Suppressor macrophage treated with lipopolysaccharide for 4 hours (primary cell): ENCODE measurements around the gene RASGEF1C.

Source experiments
- DNase-seq: peaks from one replicate; pipeline ENCODE4 v3.0.0-alpha.2; 2020

The RASGEF1C gene

GRCh38 chr5:180118391-180118791, 90.6 kb downstream of the RASGEF1C start:
- DNase-seq, result no peak

- no peak for DNase-seq
Measured at GRCh38 chr5:180117000-180117725, 91.8 kb downstream of the RASGEF1C start.

- no peak for DNase-seq
Measured at GRCh38 chr5:180116077-180116999, 92.7 kb downstream of the RASGEF1C start.

- no peak for DNase-seq
Measured at GRCh38 chr5:180115326-180116076, 93.5 kb downstream of the RASGEF1C start.

- no peak for DNase-seq
Measured at GRCh38 chr5:180114304-180115003, 94.6 kb downstream of the RASGEF1C start.

- DNase-seq, result no peak
Measured at GRCh38 chr5:180113660-180114303, 95.2 kb downstream of the RASGEF1C start.

GRCh38 chr5:180112181-180112861, 96.7 kb downstream of the RASGEF1C start:
- no peak for DNase-seq

- DNase-seq, result no peak
Measured at GRCh38 chr5:180111273-180112002, 97.6 kb downstream of the RASGEF1C start.

- no peak for DNase-seq
Measured at GRCh38 chr5:180109920-180110319, 99.1 kb downstream of the RASGEF1C start.

GRCh38 chr5:180107005-180107404, 102.0 kb downstream of the RASGEF1C start:
- no peak for DNase-seq

GRCh38 chr5:180105827-180106312, 103.1 kb downstream of the RASGEF1C start:
- DNase-seq, result peak; percentile 58

- DNase-seq, result no peak
Measured at GRCh38 chr5:180104168-180104530, 104.9 kb downstream of the RASGEF1C start.

- no peak for DNase-seq
Measured at GRCh38 chr5:180103487-180104167, 105.4 kb downstream of the RASGEF1C start.

GRCh38 chr5:180102636-180103035, 106.4 kb downstream of the RASGEF1C start:
- no peak for DNase-seq

GRCh38 chr5:180101451-180102105, 107.4 kb downstream of the RASGEF1C start:
- DNase-seq, result no peak

GRCh38 chr5:180100621-180101450, 108.2 kb downstream of the RASGEF1C start:
- no peak for DNase-seq

- no peak for DNase-seq
Measured at GRCh38 chr5:180099733-180100611, 109.0 kb downstream of the RASGEF1C start.
